Thymus (tissue), 14 donors: ENCODE measurements around the gene XAGE1B. TPM values are rescaled to one million over a fixed set of nuclear protein-coding genes. Genes with fewer than 3 reads are reported as not detected.
"Not testable (repeated sequence)": the region's sequence is repeated elsewhere in the genome, so short reads cannot be mapped to it uniquely, and the experiment has no call there.

Experiments
- DNase-seq, 9 donors: peaks; one replicate each; pipeline ENCODE4 v3.0.0-alpha.2; 2013; ENCODE audit warnings: low spot score in 9 of 9, low read depth in 6 of 9, missing footprints in 1 of 9
- H3K27ac ChIP-seq, 2 donors: one replicate each; pipeline ENCODE4 v1.5.1; 2013; ENCODE audit warnings: control low read depth in 1 of 2, low read depth in 1 of 2, low read length in 1 of 2, mild to moderate bottlenecking in 1 of 2, moderate library complexity in 1 of 2
- H3K27me3 ChIP-seq, 2 donors: one replicate each; pipeline ENCODE4 v1.5.1; 2013; ENCODE audit warnings: low read length in 1 of 2; ENCODE audit not compliant: control insufficient read depth in 2 of 2, insufficient read depth in 1 of 2
- H3K36me3 ChIP-seq, 2 donors: one replicate each; pipeline ENCODE4 v1.5.1; 2013; ENCODE audit warnings: low read length in 1 of 2, mild to moderate bottlenecking in 1 of 2, moderate library complexity in 1 of 2; ENCODE audit not compliant: control insufficient read depth in 2 of 2, insufficient read depth in 2 of 2
- H3K4me1 ChIP-seq, 2 donors: one replicate each; pipeline ENCODE4 v1.5.1; 2013; ENCODE audit warnings: low read length in 2 of 2; ENCODE audit not compliant: control insufficient read depth in 2 of 2, insufficient read depth in 2 of 2
- H3K4me3 ChIP-seq, 2 donors: one replicate each; pipeline ENCODE4 v1.5.1; 2013; ENCODE audit warnings: low read length in 2 of 2, control low read depth in 1 of 2, mild to moderate bottlenecking in 1 of 2
- H3K9me3 ChIP-seq, 2 donors: one replicate each; pipeline ENCODE4 v1.5.1; 2013; ENCODE audit warnings: low read length in 1 of 2, mild to moderate bottlenecking in 1 of 2; ENCODE audit not compliant: control insufficient read depth in 2 of 2, insufficient read depth in 1 of 2
- WGBS: extraction: QIAGEN DNeasy Blood & Tissue Kit; methylation state at CpG from one replicate; pipeline ENCODE4 v1.1.7; 2013; 5-methylcytosine and 5-hydroxymethylcytosine counted together
- long read RNA-seq, 10 donors: transcript quantifications; one replicate each; lab custom pipeline, GENCODE V29; 2026
- polyA plus RNA-seq: library from polyadenylated mRNA; stranded (reverse); fragments of 200-250 nt; gene quantifications from one replicate; pipeline ENCODE4 v1.2.3, GENCODE V29; 2013
- total RNA-seq: library from RNA; stranded (reverse); fragments of 120-200 nt; gene quantifications from one replicate; pipeline ENCODE4 v1.2.4, GENCODE V29; 2013
- donor health status: healthy.

The XAGE1B gene, protein sequence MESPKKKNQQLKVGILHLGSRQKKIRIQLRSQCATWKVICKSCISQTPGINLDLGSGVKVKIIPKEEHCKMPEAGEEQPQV
- total RNA-seq (not detected), polyA plus RNA-seq (0.14 TPM)
- long read RNA-seq, donor 1 = 0 reads
- long read RNA-seq, donor 2 = 0 reads
- long read RNA-seq, donor 3 = 0 reads
- long read RNA-seq, donor 4 = 0 reads
- long read RNA-seq, donor 5 = 0 reads
- long read RNA-seq, donor 6 = 0 reads
- long read RNA-seq, donor 7 = 0 reads
- long read RNA-seq, donor 8 = 0 reads
- long read RNA-seq, donor 9 = 0 reads
- long read RNA-seq, donor 10 = 0 reads

DNA sequence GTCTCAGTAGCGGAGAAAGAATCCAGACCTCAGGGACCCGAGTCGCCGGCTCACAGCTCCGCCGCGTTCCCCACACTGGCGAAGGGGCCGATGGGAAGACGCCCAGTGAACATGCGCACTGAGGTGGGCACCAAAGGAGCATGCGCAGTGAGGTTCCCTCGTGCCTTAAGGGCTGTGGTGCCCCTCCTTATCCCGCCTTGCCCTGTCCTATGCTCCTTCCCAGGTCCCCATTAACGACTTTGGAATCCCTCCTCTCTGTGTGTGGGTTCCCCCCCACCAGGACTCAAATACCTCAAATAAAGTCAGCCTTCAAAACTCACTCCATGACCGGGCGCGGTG lies at the start of gene XAGE1B:
Gene XAGE1B (minus strand): TSS at position 77 of the 339 bp plus-strand sequence. CDS start 1,536 bp downstream, outside the sequence.
- DNase-seq, H3K36me3 ChIP-seq, H3K27ac ChIP-seq, H3K27me3 ChIP-seq, H3K4me3 ChIP-seq, H3K4me1 ChIP-seq, H3K9me3 ChIP-seq: not testable (repeated sequence)
- no CpG with 5 or more reads among the region's 18 CpGs for WGBS

DNA sequence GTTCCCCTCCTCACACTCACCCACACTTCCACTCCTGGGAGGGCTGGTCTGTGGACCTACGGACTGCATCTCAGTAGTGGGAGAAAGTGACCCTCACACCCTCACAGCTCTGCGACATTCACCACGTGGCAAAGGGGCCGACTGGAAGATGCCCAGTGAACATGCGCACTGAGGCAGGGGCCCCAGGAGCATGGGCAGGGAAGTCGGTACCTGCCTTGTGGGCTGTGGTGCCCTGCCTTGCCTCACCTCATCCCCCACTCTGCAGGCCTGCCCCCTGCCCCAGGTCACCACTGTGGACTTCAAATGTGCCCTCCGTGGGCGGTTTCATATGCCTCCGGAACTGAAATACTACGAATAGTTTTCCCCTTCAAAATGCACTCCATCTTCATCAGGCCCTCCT lies 46.2 kb upstream of the XAGE1B start:
- no peak for DNase-seq
- H3K27me3 ChIP-seq = peaks cover 0 to 2% of the 10 kb centered on the region in 2 donors
- H3K36me3 ChIP-seq = no peaks in the 10 kb centered on the region
- WGBS = 95% methylated on average over 10 of the region's 10 CpGs
- no peaks in the 10 kb centered on the region for H3K4me1 ChIP-seq
- H3K9me3 ChIP-seq = no peaks in the 10 kb centered on the region
- no peak overlapping the region for H3K27ac ChIP-seq
- H3K4me3 ChIP-seq = no peak overlapping the region

DNA sequence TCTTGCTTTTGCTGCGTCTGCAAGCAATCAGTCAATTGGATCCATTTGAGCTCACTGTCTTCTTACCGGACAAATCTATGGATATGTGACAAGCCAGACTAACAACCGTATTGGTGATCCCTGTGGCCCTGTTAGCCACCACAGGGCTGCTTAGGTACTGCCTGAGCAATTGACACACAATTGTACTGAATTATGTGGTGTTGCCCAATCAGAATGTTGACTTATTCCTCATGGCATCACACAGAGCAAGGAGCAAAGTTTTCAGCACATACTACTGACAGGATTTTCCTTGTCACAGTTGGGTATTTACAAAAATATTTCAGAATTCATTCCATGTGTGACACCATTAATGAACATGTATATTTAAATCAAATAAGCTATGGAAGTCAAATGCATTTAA lies 41.3 kb upstream of the XAGE1B start:
- WGBS = 96% methylated on average over 3 of the region's 3 CpGs
- H3K4me1 ChIP-seq = no peaks in the 10 kb centered on the region
- no peak overlapping the region for H3K27ac ChIP-seq
- DNase-seq = no peak
- no peaks in the 10 kb centered on the region for H3K36me3 ChIP-seq
- no peak overlapping the region for H3K4me3 ChIP-seq
- peaks cover 0 to 1% of the 10 kb centered on the region in 2 donors for H3K27me3 ChIP-seq
- no peaks in the 10 kb centered on the region for H3K9me3 ChIP-seq

DNA sequence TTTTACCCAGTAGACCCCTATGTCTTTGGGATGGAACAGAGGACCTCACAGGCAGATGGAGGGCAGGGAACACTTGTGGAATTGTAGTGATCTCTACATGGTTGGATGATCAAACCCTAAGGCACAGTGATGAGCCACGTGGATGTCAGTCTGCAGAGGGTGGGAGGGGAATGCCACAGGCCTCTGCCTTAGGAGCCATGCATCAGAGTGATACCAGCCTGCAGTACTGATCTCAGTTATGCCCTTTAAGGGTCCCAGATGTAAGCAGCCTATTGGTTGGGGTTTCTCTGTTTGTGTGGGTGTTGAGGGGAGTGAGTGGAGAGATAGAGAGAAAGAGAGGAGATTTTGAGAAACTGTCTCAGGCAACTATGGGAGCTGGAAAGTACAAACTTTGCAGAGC lies 39.9 kb upstream of the XAGE1B start:
- DNase-seq = no peak
- Histone ChIP-seq H3K4me3 (no peak overlapping the region), H3K9me3 (no peaks in the 10 kb centered on the region), H3K4me1 (no peaks in the 10 kb centered on the region), H3K36me3 (no peaks in the 10 kb centered on the region), H3K27ac (no peak overlapping the region), H3K27me3 (no peaks in the 10 kb centered on the region)
- 69% methylated on average over 1 of the region's 1 CpG for WGBS

DNA sequence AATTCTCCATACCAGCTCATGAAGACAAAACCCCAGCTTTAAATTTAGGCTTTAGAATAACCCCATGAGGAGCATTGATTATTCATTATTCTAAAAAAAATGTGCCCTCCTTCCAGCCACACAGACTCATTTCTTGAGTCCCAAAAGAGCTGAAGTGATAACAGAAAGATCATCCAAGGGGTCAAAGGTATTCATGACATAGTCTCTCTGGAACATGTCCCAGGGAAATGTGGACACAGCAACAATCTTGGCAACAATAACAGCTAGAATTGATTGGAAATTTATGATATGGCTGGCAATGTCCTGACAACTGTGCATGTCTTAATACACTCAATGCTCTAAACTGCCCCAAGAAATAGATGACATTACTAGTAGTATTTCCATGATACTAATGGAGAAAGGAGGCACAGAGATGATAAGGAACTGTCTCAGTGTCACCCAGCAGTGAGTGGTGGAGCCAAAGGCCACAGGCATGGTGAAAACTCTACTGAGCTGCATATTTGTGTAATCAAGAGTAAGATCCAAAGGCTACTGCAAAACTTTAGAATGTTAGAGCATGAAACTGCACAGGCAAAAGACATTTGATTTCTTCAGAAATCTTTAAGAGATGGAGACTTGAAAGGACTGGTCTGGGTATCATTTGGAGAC lies 37.3 kb upstream of the XAGE1B start:
- Histone ChIP-seq H3K36me3 (no peaks in the 10 kb centered on the region), H3K27me3 (no peaks in the 10 kb centered on the region), H3K4me1 (no peaks in the 10 kb centered on the region), H3K4me3 (no peak overlapping the region), H3K27ac (no peak overlapping the region), H3K9me3 (no peaks in the 10 kb centered on the region)
- no peak for DNase-seq

DNA sequence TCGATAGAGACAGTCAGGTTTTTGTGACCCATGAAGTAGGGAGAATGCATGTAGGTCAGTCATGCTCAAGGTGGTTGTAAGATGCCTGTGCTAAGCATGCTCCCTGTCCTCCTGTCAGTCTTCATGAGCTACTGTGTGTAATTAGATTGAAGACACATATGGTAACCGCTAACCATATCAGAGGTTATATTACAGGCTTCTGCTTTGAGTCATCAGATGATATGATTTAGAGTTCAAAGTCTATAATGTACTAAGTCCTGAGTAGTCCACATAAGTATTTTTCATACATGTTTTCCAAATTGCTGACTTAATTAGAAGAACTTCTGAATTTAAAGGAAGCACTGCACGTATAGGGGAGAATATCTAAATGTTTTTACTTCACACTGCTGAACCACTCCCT lies 31.9 kb upstream of the XAGE1B start:
- H3K4me1 ChIP-seq, H3K27ac ChIP-seq: not testable (repeated sequence)
- WGBS = 89% methylated on average over 3 of the region's 3 CpGs

DNA sequence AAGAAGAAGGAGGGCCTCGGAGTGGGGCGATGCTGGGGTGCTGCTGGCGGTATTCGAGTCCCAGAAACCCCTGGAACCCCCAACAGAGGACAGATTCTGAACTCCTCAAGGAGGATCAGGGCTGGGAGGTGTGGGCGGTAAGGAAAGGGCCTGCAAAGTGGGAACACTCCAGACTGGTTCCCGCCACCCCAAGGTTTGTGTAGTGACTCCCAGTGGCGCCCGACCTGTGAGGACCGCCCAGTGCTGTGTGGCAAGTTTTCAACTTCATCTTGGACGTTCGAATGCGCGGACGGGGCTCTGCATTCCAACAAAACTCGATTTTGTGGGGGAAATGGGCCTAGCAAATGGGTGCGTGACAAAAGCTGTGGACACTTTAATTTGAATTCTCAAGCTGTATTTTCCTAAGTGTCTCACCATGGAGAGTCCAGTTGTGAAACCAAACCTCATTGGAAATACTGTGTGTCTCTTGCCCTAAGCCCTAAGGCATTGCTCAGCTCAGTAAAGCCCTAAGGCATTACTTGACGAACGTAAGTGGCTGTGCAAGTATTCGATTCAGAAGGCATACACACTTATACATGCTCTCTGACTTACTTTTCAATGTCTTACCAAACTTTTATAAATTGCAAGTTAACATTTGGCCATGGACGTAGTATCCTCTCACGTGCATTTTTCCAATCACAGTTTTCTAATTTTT lies 27.4 kb upstream of the XAGE1B start:
- H3K27me3 ChIP-seq = no peaks in the 10 kb centered on the region
- no peaks in the 10 kb centered on the region for H3K9me3 ChIP-seq
- no peak overlapping the region for H3K27ac ChIP-seq
- no peak overlapping the region for H3K4me3 ChIP-seq
- DNase-seq = no peak
- WGBS = 97% methylated on average over 21 of the region's 21 CpGs
- no peaks in the 10 kb centered on the region for H3K4me1 ChIP-seq
- no peaks in the 10 kb centered on the region for H3K36me3 ChIP-seq

More for the DNA sequence above, 31.9 kb upstream of the XAGE1B start:
- H3K36me3 ChIP-seq, DNase-seq, H3K9me3 ChIP-seq, H3K4me3 ChIP-seq, H3K27me3 ChIP-seq: not testable (repeated sequence)

DNA sequence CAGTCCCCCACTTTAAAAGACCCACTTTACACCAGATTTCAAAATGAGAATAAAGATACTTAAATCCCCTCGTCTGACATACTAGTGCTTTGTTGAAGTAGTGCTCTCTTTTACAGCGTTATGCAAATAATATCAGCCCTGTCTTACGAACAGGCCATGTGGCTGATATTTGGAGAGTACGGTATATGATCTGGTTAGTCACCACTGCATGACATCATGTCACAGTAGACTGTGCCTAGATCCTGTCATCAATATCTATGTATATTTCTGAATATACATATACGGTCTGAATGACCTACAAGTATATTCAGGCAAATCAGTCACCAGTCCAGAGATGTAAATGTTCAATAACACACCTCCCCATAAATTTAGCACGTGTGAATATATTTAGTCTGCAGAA lies 25.4 kb upstream of the XAGE1B start:
- no peak for DNase-seq
- Histone ChIP-seq H3K27ac (no peak overlapping the region), H3K9me3 (no peaks in the 10 kb centered on the region), H3K4me3 (no peak overlapping the region), H3K4me1 (no peaks in the 10 kb centered on the region), H3K27me3 (no peaks in the 10 kb centered on the region), H3K36me3 (no peaks in the 10 kb centered on the region)
- WGBS = 95% methylated on average over 6 of the region's 6 CpGs

DNA sequence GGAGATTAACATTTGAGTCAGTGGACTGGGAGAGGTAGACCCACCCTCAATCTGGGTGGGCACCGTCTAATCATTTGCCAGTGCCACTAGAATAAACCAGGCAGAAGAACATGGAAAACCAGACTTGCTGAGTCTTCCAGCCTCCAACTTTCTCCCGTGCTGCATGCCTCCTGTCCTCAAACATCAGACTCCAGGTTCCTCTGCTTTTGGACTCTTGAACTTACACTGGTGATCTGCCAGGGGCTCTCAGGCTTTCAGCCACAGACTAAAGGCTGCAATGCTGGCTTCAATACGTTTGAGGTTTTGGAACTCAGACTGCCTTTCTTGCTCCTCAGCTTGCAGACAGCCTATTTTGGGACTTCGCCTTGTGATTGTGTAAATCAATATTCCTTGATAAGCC lies 24.2 kb upstream of the XAGE1B start:
- not testable (repeated sequence) for H3K36me3 ChIP-seq, H3K4me1 ChIP-seq, H3K27me3 ChIP-seq, H3K9me3 ChIP-seq, H3K4me3 ChIP-seq, H3K27ac ChIP-seq, DNase-seq
- 89% methylated on average over 4 of the region's 4 CpGs for WGBS
